GM21529 (cell line): ENCODE data around the gene ATP1A2.
"Not testable (repeated sequence)": the region's sequence is repeated elsewhere in the genome, so short reads cannot be mapped to it uniquely, and the experiment has no call there.

ENCODE experiments used
- ATAC-seq: cut with Tn5 transposase; IDR thresholded peaks from one replicate; pipeline ENCODE4 v1.9.1; 2021; ENCODE audit not compliant: unreplicated experiment

Gene ATP1A2

GRCh38 chr1:160099716-160100375, 15.7 kb upstream of the ATP1A2 start:
- no peak for ATAC-seq

DNA sequence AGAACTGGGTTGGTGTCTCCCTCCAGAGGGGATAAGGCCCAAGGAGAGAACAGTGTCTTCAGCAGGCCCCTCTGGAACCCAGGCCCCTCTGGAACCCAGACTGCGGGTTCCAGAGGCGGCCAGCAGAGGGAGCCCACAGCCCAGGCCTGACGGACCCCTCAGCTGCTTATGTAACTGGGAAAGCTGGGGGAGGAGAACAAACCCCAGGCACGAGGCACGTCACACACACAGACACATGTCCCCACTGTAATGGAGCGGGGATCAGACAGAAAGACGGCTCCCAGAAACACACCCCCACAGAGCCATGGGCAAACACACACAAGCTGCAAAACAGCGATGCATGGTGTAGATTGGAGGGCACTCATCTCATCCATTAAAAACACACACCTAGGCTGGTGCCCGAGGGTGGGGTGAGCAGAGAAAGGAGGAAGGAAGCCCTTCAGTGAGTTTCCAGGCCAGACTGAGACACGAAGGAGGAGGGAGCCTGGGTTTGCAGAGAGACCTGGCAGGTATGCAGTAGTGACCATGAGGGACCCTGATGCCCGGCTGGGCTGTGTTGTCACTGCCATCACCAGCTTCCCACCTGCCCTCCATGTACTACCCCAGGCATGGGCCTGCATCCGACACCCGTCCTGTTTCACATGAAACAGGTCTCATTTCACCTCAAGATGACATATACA, 14.4 kb upstream of the ATP1A2 start:
- ATAC-seq = peak; percentile 32

DNA sequence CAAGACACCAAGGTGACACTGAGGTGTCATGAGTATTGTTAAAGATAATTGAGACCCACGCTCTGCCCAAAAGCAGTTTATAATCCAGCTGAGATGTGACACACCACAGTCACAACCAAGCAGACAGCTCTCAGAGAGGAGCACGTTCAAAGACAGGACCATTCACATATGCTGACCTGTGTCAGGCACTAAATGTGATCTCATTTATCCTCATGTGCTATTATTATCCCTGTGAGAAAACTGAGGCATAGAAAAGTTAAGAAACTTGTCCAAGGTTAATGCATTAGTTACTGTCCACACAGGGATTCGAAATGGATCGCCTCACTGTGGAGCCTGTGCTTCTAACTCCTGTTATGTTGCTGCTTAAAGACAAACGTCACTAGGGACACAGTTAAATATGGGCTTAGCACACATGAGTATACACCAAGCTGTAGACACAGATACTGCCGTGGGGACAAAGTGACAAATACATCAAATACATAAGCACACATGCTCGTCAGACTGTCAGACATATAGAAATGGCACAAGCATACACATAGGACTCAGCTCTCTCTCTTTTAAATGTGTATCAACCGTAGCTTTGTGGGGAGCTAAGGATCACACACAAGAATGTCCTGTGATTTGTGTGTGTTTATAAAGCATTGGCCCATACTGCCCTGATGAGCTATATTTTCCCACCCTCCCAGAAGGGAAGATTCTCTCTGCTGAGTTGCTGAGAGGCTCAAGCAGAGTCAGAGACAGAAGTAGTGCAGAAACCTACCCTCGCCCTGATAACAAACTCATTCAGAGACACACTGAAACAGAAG, 13.6 kb upstream of the ATP1A2 start:
- ATAC-seq = no peak

- ATAC-seq = no peak
Observed at GRCh38 chr1:160103658-160104408, 11.7 kb upstream of the ATP1A2 start.

GRCh38 chr1:160104486-160104885, 11.1 kb upstream of the ATP1A2 start:
- no peak for ATAC-seq

DNA sequence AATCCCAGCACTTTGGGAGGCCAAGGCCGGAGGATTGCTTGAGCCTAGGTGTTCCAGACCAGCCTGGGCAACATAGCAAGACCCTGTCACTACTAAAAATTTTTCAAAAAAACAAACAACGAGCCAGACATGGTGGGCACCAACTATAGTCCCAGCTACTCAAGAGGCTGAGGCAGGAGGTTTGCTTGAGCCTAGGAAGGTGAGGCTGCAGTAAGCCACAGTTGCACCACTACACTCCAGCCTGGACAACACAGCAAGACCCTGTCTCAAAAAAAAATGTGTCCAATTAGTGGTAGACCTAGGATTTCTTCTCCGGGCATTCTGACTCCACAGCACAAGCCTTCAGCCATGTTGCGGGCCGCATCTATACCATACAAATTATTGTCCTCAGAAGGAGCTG, 10.4 kb upstream of the ATP1A2 start:
- ATAC-seq = no peak

DNA sequence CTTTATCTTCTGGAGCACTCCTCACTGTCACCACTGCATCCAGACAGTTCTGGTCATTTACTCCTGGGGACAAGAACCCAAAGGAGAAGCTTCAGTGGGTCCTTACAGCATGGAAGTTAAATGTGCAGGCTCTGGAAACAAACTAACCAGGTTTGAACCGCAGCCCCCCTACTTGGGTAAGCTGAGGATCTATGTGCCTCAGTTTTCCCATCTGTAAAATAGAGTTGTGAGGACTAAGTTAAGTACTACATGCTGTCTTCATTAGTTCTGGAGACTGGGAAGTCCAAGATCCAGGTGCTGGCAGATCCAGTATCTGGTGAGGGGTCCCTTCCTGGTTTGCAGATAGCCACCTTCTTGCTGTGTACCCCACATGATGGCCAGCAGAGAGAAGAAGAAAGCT, 8.0 kb upstream of the ATP1A2 start:
- no peak for ATAC-seq

GRCh38 chr1:160108888-160109662, 6.5 kb upstream of the ATP1A2 start:
- ATAC-seq = no peak

DNA sequence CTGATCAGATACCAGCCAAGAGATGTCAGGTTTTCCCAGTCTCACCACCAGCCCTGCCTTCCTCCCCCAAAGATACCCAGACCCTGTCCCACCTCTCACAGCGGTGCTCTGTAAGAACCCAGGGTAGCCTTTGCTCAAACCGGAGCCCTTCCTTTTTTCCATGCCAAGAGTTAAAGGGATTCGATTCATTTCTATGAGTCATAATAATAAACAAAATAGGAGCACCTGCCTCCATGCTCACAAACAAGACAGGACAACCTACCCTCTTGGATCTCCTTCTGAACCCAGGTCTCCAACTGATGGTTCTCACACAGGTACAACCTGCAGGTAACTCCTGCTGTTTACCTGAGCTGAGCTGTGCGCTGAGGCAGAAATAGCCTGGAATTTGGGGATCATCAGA, 5.9 kb upstream of the ATP1A2 start:
- ATAC-seq = no peak

GRCh38 chr1:160111462-160111861, 4.1 kb upstream of the ATP1A2 start:
- ATAC-seq = not testable (repeated sequence)

DNA sequence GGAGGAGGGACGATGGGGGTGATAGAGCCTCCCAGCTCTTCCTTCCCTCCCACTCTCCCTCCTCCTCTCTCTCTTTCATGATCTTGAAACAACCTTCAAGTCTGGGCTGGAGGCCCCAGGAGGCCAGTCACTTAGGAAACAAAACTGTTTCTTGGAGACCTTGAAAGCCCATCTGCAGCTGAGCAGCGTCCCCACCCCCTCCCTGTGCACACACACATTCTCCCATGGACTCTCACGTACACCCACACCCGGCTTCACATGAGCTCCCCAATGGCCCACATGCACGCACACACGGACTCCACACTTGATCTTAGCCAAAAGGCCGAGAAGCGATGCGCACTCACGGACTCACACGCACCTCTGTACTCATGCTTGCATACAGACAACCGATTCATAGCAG, 3.2 kb upstream of the ATP1A2 start:
- ATAC-seq = no peak

- no peak for ATAC-seq
Observed at GRCh38 chr1:160113407-160113806, 2.2 kb upstream of the ATP1A2 start.

DNA sequence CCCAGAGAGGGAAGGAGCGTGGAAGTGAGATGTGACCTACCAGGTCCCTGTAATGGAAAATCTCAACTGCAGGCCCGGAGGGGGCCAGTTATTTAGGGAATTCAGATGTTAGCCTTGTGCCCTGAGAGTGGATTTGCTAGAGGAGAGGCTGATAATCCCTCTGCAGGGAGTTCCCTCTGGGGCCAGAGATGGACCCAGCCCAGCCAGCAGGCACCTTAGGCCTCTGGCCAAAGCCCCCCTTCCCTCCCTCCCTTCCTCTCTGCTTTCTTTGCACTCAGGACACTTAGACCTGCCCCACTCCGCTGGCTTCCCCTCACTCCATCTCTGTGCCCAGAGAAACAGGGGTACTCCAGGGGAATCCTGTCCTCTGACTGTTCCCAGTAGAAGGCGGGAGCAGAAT, 1.5 kb upstream of the ATP1A2 start:
- ATAC-seq = no peak

- ATAC-seq = no peak
Observed at GRCh38 chr1:160116283-160117147, 956 bp downstream of the ATP1A2 start.

DNA sequence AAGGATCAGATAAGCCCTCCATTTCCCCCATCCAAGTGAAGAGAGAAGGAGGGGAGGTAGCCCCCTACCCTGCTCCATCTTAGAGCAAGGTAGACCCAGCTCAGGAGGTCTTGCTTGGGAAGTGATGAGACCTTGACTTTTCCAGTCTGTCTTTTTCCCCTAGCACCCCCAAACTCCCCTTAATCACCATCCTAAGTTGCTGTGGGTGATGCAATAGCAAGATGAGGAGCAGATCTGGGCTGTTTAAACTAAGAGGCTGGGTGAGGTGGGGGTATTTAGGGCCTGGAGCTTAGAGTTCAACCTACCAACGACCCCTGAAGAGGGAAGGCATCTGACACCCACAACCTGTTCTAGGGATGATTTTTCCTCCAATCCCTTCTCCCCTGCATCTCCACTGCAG, 1.7 kb downstream of the ATP1A2 start:
- no peak for ATAC-seq

DNA sequence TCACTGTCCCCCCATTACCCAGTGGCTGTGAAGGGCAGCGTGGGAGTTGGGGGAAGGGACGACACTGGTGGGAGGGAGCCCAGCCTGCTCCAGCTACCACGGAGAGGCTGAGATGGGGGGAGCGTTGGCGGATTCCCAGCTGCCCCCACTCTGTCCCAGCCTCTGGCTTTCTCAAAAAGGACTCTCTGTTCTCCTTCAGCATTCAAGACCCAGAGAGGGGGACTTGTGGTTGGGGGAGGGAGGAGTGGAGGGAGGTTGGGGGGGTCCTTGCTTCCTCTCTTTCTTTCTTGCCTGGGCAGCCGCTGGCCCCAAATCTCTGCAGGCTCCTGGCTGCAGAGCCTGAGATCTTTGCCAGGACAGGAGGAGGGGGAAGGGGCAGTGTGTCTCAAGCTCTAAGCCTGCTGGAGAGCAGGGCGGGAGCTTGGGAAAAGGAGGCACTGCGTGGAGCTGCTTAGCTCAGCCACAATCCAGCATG, 2.2 kb downstream of the ATP1A2 start:
- ATAC-seq = no peak

DNA sequence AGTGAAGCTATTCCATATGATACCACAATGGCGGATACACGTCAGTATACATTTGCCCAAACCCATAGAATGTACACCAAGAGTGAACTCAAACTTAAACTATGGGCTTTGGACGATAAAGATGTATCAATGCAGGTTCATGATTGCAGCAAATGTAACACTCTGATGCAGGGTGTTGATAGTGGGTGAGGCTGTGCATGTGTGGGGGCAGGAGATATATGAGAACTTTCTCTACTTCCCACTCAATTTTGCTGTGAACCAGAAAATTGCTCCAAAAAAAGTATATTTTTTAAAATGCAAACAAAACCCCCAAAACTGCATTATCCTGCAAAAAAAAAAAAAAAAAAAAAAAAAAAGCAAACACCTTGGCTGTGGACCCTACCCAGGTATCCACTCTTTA, 3.4 kb downstream of the ATP1A2 start:
- no peak for ATAC-seq

- no peak for ATAC-seq
Observed at GRCh38 chr1:160120797-160121196, 5.2 kb downstream of the ATP1A2 start.

DNA sequence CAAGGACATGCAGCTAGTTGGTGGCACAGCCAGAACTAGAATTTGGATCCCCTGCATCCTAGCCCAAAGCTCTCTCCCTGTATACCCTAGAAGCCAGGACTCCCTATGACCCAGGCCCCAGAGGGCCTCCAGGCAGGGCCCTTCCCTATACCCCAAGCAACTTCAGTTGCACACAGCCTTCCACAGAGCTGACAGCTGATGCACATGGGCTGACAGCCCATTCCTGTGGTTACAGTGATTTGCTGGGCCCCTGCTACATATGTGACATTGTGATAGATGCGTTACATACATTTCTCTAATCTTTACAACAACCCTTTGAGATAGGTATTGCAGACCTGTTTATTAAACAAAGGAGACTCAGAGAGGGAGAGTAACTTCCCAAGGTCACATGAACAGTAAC, 5.8 kb downstream of the ATP1A2 start:
- no peak for ATAC-seq
